ENCODE results near the gene PNPLA7.

GRCh38 chr9:137448602-137448962 lies 101.6 kb downstream of the PNPLA7 start:
- TF ChIP-seq, protein P1, sequence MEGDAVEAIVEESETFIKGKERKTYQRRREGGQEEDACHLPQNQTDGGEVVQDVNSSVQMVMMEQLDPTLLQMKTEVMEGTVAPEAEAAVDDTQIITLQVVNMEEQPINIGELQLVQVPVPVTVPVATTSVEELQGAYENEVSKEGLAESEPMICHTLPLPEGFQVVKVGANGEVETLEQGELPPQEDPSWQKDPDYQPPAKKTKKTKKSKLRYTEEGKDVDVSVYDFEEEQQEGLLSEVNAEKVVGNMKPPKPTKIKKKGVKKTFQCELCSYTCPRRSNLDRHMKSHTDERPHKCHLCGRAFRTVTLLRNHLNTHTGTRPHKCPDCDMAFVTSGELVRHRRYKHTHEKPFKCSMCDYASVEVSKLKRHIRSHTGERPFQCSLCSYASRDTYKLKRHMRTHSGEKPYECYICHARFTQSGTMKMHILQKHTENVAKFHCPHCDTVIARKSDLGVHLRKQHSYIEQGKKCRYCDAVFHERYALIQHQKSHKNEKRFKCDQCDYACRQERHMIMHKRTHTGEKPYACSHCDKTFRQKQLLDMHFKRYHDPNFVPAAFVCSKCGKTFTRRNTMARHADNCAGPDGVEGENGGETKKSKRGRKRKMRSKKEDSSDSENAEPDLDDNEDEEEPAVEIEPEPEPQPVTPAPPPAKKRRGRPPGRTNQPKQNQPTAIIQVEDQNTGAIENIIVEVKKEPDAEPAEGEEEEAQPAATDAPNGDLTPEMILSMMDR (IDR thresholded peaks at IDR 0.05): no peak
- TF ChIP-seq POLR2A (IDR thresholded peaks at IDR 0.05) (no peak), EP300 (IDR thresholded peaks at IDR 0.05) (no peak), POLR2AphosphoS5 (IDR thresholded peaks at IDR 0.05) (no peak)
